GM12878 (cell line): Measurements from ENCODE around the gene OR13G1. TPM values are rescaled to one million over a fixed set of nuclear protein-coding genes. Genes with fewer than 3 reads are reported as not detected.

Experiments used
- ATAC-seq: fragments of 200-7000 bp; cut with Tn5 transposase; 3 replicates; pipeline ENCODE4 v1.9.1; 2020; ENCODE audit warnings: mild to moderate bottlenecking, moderate library complexity
- BruUV-seq: library from RNA; stranded (reverse); fragments of 400-500 nt; replicated peaks from 2 replicates; lab custom pipeline; 2021; lab: Mats Ljungman, UMichigan
- CTCF ChIA-PET: fragments of 300-600 bp; sonication (Branson Sonifier 250); formaldehyde crosslinking; extraction: SDS; loops from one replicate; lab custom pipeline; 2021; ENCODE audit warnings: inconsistent platforms; lab: Yijun Ruan, JAX
- POLR2A ChIA-PET: fragments of 350-600 bp; formaldehyde crosslinking; extraction: SDS; loops from one replicate; lab custom pipeline; 2021; ENCODE audit warnings: inconsistent platforms; lab: Charles Lee
- RAD21 ChIA-PET: fragments of 300-600 bp; sonication (Branson Sonifier 250); formaldehyde crosslinking; loops from one replicate; lab custom pipeline; 2023; ENCODE audit warnings: antibody characterized with exemption; ENCODE audit not compliant: unreplicated experiment; lab: Charles Lee
- SMC1A ChIA-PET: fragments of 300-600 bp; sonication (Branson Sonifier 250); formaldehyde crosslinking; loops from one replicate; lab custom pipeline; 2023; ENCODE audit not compliant: unreplicated experiment, uncharacterized antibody; lab: Charles Lee
- DNase-seq: peaks from one replicate; pipeline ENCODE4 v3.0.0-alpha.2; 2011; ENCODE audit warnings: low read depth, low spot score
- FAIRE-seq: peaks from 3 replicates; lab custom pipeline; 2011; peaks lifted over from hg19 to GRCh38; lab: Jason Lieb, UNC
- H2AFZ ChIP-seq: 2 replicates; pipeline ENCODE4 v1.6.0; 2011; ENCODE audit warnings: low read depth, low read length, control low read depth; ENCODE audit not compliant: control insufficient read depth
- H3K27ac ChIP-seq: 2 replicates; pipeline ENCODE4 v1.5.1; 2011; ENCODE audit warnings: control low read depth; ENCODE audit not compliant: control insufficient read depth, insufficient read depth
- H3K27me3 ChIP-seq, 2 experiments: replicated peaks in 1 of 2; 2 replicates each; pipeline versions ENCODE4 v1.6.0 to v1.6.1; 2011; ENCODE audit warnings: low read length in 1 of 2; ENCODE audit not compliant: control insufficient read depth in 2 of 2, insufficient read depth in 2 of 2
- H3K36me3 ChIP-seq, 2 experiments: 2 replicates each; pipeline ENCODE4 v1.5.1; 2011; ENCODE audit warnings: low read length in 1 of 2; ENCODE audit not compliant: control insufficient read depth in 2 of 2, insufficient read depth in 2 of 2
- H3K4me1 ChIP-seq: 2 replicates; pipeline ENCODE4 v1.6.1; 2011; ENCODE audit warnings: mild to moderate bottlenecking, low read length, moderate library complexity, mixed read lengths; ENCODE audit not compliant: control insufficient read depth, insufficient read depth
- H3K4me2 ChIP-seq: 2 replicates; pipeline ENCODE4 v1.6.0; 2011; ENCODE audit warnings: control low read depth; ENCODE audit not compliant: control insufficient read depth, insufficient read depth
- H3K4me3 ChIP-seq: fragments of 200-600 bp; sonication (generic); 2 replicates; pipeline ENCODE4 v1.5.1; 2016
- H3K79me2 ChIP-seq: 2 replicates; pipeline ENCODE4 v1.6.0; 2011; ENCODE audit warnings: low read length; ENCODE audit not compliant: control insufficient read depth, insufficient read depth
- H3K9ac ChIP-seq: 2 replicates; pipeline ENCODE4 v1.8.0; 2011; ENCODE audit warnings: low read length, control low read depth, mixed read lengths; ENCODE audit not compliant: control insufficient read depth, insufficient read depth
- H3K9me3 ChIP-seq: replicated peaks from 3 replicates; pipeline ENCODE4 v1.5.1; 2011; ENCODE audit warnings: mild to moderate bottlenecking, low read length; ENCODE audit not compliant: control insufficient read depth, insufficient read depth
- H4K20me1 ChIP-seq: 2 replicates; pipeline ENCODE4 v1.6.0; 2011; ENCODE audit not compliant: control insufficient read depth, insufficient read depth
- CHD1 ChIP-seq: IDR thresholded peaks from 2 replicates; pipeline ENCODE4 v1.6.1; 2012; ENCODE audit warnings: low read depth, low read length, improper control_type of control experiment
- CHD2 ChIP-seq: IDR thresholded peaks from 2 replicates; pipeline ENCODE4 v1.6.1; 2011; ENCODE audit warnings: low read depth, low read length, improper control_type of control experiment, borderline replicate concordance
- CREM ChIP-seq: IDR thresholded peaks from 2 replicates; pipeline ENCODE4 v1.6.1; 2014; ENCODE audit warnings: antibody characterized with exemption, low read depth
- CTCF ChIP-seq, 3 experiments: IDR thresholded peaks in 2 of 3; conservative IDR thresholded peaks in 1 of 3; 2 replicates each; pipeline ENCODE4 v1.5.1; 2011; ENCODE audit warnings: low read depth in 3 of 3, low read length in 3 of 3, mild to moderate bottlenecking in 3 of 3, control low read depth in 2 of 3, moderate library complexity in 2 of 3, inconsistent platforms in 1 of 3, mixed read lengths in 1 of 3; ENCODE audit not compliant: control insufficient read depth in 2 of 3, insufficient read depth in 1 of 3; ENCODE audit errors: extremely low read depth in 1 of 3
- EZH2 ChIP-seq: IDR thresholded peaks from 2 replicates; pipeline ENCODE4 v1.6.1; 2012; ENCODE audit warnings: low read depth, mild to moderate bottlenecking, control low read depth, inconsistent platforms, low read length, borderline replicate concordance; ENCODE audit not compliant: control insufficient read depth
- GATAD2B ChIP-seq: fragments of 450-650 bp; conservative IDR thresholded peaks from 2 replicates; pipeline ENCODE4 v1.6.1; 2017; ENCODE audit warnings: low read depth, mild to moderate bottlenecking, moderate library complexity
- MTA3 ChIP-seq: IDR thresholded peaks from 2 replicates; pipeline ENCODE4 v1.6.1; 2012; ENCODE audit warnings: low read length, inconsistent platforms, borderline replicate concordance
- MYC ChIP-seq: IDR thresholded peaks from 2 replicates; pipeline ENCODE4 v1.6.1; 2011; ENCODE audit warnings: mild to moderate bottlenecking, low read length, moderate library complexity, inconsistent platforms; ENCODE audit not compliant: insufficient read depth, insufficient replicate concordance, insufficient read length, severe bottlenecking
- PML ChIP-seq: IDR thresholded peaks from 2 replicates; pipeline ENCODE4 v1.6.1; 2012; ENCODE audit warnings: low read length, inconsistent platforms
- RAD21 ChIP-seq: IDR thresholded peaks from 2 replicates; pipeline ENCODE4 v1.6.1; 2011; ENCODE audit warnings: mild to moderate bottlenecking, low read depth, low read length, moderate library complexity; ENCODE audit not compliant: insufficient read depth
- SMC3 ChIP-seq: IDR thresholded peaks from 2 replicates; pipeline ENCODE4 v1.6.1; 2011; ENCODE audit warnings: low read length, improper control_type of control experiment, borderline replicate concordance
- SRF ChIP-seq, 2 experiments: IDR thresholded peaks; 2 replicates each; pipeline ENCODE4 v1.6.1; 2011; ENCODE audit warnings: low read depth in 2 of 2, low read length in 2 of 2, mild to moderate bottlenecking in 1 of 2, moderate library complexity in 1 of 2
- ZNF384 ChIP-seq: IDR thresholded peaks from 2 replicates; pipeline ENCODE4 v1.6.1; 2012; ENCODE audit warnings: low read depth, mild to moderate bottlenecking, low read length, improper control_type of control experiment, borderline replicate concordance
- WGBS: methylation state at CpG from one replicate; pipeline ENCODE4 v1.1.6; 2016; ENCODE audit warnings: low lambda C conversion rate; ENCODE audit not compliant: insufficient replicate concordance, insufficient coverage; ENCODE audit errors: missing lambda C conversion rate; 5-methylcytosine and 5-hydroxymethylcytosine counted together
- in situ Hi-C: fragments of 300-500 bp; cut with MboI; formaldehyde crosslinking; loops from 9 replicates; pipeline ENCODE4 v1.14.3; 2018; ENCODE audit warnings: mixed read lengths
- intact Hi-C: fragments of 100-400 bp; cut with micrococcal nuclease; formaldehyde crosslinking; loops from one replicate; pipeline ENCODE4 v1.14.2; 2022; ENCODE audit not compliant: unreplicated experiment
- polyA plus RNA-seq, 11 experiments: library from polyadenylated mRNA; depleted of rRNA in 4 of 11; unstranded in 6 of 11; stranded (reverse) in 5 of 11; fragments of >200 nt; fragmentation: Nextera tagmentation in 4 of 11; fragmentation: Illumina TruSeq in 1 of 11; extraction: Ambion mirVana in 4 of 11; extraction: Trizol in 1 of 11; gene quantifications; 1 replicate in 1 of 11; 2 replicates in 10 of 11; pipeline versions ENCODE4 v1.2.1 to v1.2.3, GENCODE V29; 2011 to 2016; ENCODE audit warnings: inconsistent platforms in 2 of 11, missing spikeins in 2 of 11, low read depth in 1 of 11
- total RNA-seq, 4 experiments: library from RNA; depleted of rRNA in 3 of 4; stranded (reverse); fragments of >200 nt in 3 of 4; fragmentation: Illumina TruSeq in 1 of 4; extraction: Trizol in 1 of 4; gene quantifications; 2 replicates each; pipeline versions ENCODE4 v1.2.1 to v1.2.3, GENCODE V29; 2013 to 2021
- TF ChIP-seq, protein P1 (sequence below): fragments of 450-650 bp; IDR thresholded peaks from 2 replicates; pipeline ENCODE4 v1.6.1; 2014; ENCODE audit warnings: mild to moderate bottlenecking

Gene OR13G1
- total and polyA plus RNA-seq, 10 of the 15 experiments (the other 5 are each of a cell fraction or from before 2014, with no cell fraction given) = not detected

DNA sequence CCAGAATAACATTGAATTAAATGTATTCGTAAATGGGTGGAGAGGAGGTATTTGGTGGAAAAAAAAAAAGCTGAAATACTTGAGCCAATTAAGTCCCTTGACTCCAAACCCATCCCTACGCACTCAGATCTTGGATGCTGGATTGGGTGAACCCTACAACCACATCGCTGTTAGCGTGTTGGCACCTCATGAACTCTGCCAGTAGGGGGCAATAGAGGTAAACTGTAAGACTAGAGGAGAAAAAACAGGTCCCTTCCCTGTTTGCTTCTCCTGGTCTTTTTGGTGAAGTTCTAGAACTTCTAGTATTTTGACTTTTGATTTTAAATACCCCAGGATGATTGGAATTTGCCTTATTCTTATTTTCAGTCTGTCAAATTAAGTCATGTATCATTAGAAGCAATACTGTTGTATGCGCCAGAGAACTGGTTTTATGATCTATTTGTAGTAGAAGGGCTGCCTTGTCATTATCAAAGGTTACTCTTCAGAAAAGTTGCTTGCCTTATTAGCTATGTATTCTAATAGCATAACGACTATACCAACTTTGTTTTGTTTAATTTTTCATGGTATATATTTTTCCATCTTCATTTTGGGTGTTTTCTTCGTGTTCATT lies 1.9 kb upstream of the OR13G1 start:
- ChIA-PET POLR2A (no interaction called here), SMC1A (no interaction called here), RAD21 (no interaction called here), CTCF (no interaction called here)
- 28% methylated on average over 7 of the region's 7 CpGs for WGBS
- Histone ChIP-seq H3K27ac (no peak overlapping the region), H3K27me3 (no peaks in the 10 kb centered on the region), H3K36me3 (no peaks in the 10 kb centered on the region), H3K4me3 (no peak overlapping the region), H3K79me2 (no peaks in the 10 kb centered on the region), H3K4me1 (no peaks in the 10 kb centered on the region), H3K4me2 (no peak overlapping the region), H3K9me3 (no peaks in the 10 kb centered on the region), H2AFZ (no peak overlapping the region), H3K9ac (no peak overlapping the region), H4K20me1 (no peaks in the 10 kb centered on the region)
- intact Hi-C loops = no loop called here
- BruUV-seq = no TSS peak
- FAIRE-seq (peak; percentile 75), ATAC-seq (peak; percentile 94), DNase-seq (no peak)
- in situ Hi-C loops = no loop called here
- TF ChIP-seq ZNF384 = peak; percentile 11; the same call in 1 of the 2 replicates
- TF ChIP-seq MTA3 = no peak
- no peak for TF ChIP-seq CREM
- no peak for TF ChIP-seq PML
- TF ChIP-seq, protein P1, sequence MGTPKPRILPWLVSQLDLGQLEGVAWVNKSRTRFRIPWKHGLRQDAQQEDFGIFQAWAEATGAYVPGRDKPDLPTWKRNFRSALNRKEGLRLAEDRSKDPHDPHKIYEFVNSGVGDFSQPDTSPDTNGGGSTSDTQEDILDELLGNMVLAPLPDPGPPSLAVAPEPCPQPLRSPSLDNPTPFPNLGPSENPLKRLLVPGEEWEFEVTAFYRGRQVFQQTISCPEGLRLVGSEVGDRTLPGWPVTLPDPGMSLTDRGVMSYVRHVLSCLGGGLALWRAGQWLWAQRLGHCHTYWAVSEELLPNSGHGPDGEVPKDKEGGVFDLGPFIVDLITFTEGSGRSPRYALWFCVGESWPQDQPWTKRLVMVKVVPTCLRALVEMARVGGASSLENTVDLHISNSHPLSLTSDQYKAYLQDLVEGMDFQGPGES = no peak
- TF ChIP-seq SRF (IDR thresholded peaks at IDR 0.05; ENCODE audit: low read depth in 2 of 2, low read length in 2 of 2) = no peak
- peak; percentile 48; the same call in 1 of the 2 replicates for TF ChIP-seq SMC3
- no peak for TF ChIP-seq EZH2
- no peak for TF ChIP-seq CHD2
- no peak for TF ChIP-seq GATAD2B
- peak; percentile 69 for TF ChIP-seq RAD21
- TF ChIP-seq CTCF (IDR thresholded peaks at IDR 0.05 in 2 of 3, conservative IDR thresholded peaks at IDR 0.05 in 1 of 3; ENCODE audit: control insufficient read depth in 2 of 3, extremely low read depth in 1 of 3, insufficient read depth in 1 of 3, low read depth in 3 of 3, low read length in 3 of 3) = peak; percentile 71 to 89 (median 87)
- TF ChIP-seq CHD1 = no peak
- TF ChIP-seq MYC = no peak
